Endothelial cell of umbilical vein (primary cell): ENCODE results near the gene RTL3. TPM values are rescaled to one million over a fixed set of nuclear protein-coding genes. Genes with fewer than 3 reads are reported as not detected.

ENCODE experiments used
- BruUV-seq: library from RNA; stranded (reverse); fragments of 400-500 nt; replicated peaks from 2 replicates; lab custom pipeline; 2021; lab: Mats Ljungman, UMichigan
- CTCF ChIA-PET: fragments of 300-600, 350-600 bp; sonication (Branson Sonifier 250); formaldehyde crosslinking; loops from one replicate; lab custom pipeline; 2021; ENCODE audit warnings: antibody characterized with exemption, inconsistent platforms; lab: Charles Lee
- POLR2A ChIA-PET: fragments of 300-600, 350-600 bp; sonication (Branson Sonifier 250); formaldehyde crosslinking; loops from one replicate; lab custom pipeline; 2021; ENCODE audit warnings: antibody characterized with exemption, inconsistent platforms; lab: Charles Lee
- DNase-seq: peaks from one replicate; pipeline ENCODE4 v3.0.0-alpha.2; 2011; ENCODE audit warnings: low read depth, low spot score
- FAIRE-seq: peaks from 2 replicates; lab custom pipeline; 2011; peaks lifted over from hg19 to GRCh38; lab: Jason Lieb, UNC
- H2AFZ ChIP-seq: 2 replicates; pipeline ENCODE4 v1.6.0; 2012; ENCODE audit warnings: low read depth, low read length, control low read depth, inconsistent platforms
- H3K27ac ChIP-seq: 2 replicates; pipeline ENCODE4 v1.5.1; 2011; ENCODE audit warnings: low read depth, mild to moderate bottlenecking, control low read depth, low read length, moderate library complexity; ENCODE audit not compliant: insufficient read depth
- H3K27me3 ChIP-seq, 2 experiments: 2 replicates each; pipeline versions ENCODE4 v1.6.0 to v1.6.1; 2011; ENCODE audit warnings: low read length in 2 of 2, mixed read lengths in 1 of 2; ENCODE audit not compliant: control insufficient read depth in 2 of 2, insufficient read depth in 2 of 2
- H3K36me3 ChIP-seq, 2 experiments: 2 replicates in 1 of 2; 3 replicates in 1 of 2; pipeline ENCODE4 v1.5.1; 2011; ENCODE audit warnings: low read length in 2 of 2, mild to moderate bottlenecking in 1 of 2, moderate library complexity in 1 of 2; ENCODE audit not compliant: control insufficient read depth in 2 of 2, insufficient read depth in 2 of 2; ENCODE audit errors: extremely low read depth in 1 of 2
- H3K4me1 ChIP-seq: 3 replicates; pipeline ENCODE4 v1.5.1; 2011; ENCODE audit warnings: mild to moderate bottlenecking, low read length; ENCODE audit not compliant: control insufficient read depth, insufficient read depth; ENCODE audit errors: extremely low read depth
- H3K4me2 ChIP-seq: 2 replicates; pipeline ENCODE4 v1.6.1; 2011; ENCODE audit warnings: low read length, control low read depth, mixed read lengths; ENCODE audit not compliant: insufficient read depth
- H3K4me3 ChIP-seq, 3 experiments: fragments of 200-600 bp in 1 of 3; sonication (generic), shearing (Covaris generic) in 1 of 3; replicated peaks in 1 of 3; 2 replicates each; pipeline ENCODE4 v1.5.1; 2011 to 2016; ENCODE audit warnings: control low read depth in 3 of 3, low read length in 3 of 3, mild to moderate bottlenecking in 2 of 3, inconsistent platforms in 1 of 3, low read depth in 1 of 3, moderate library complexity in 1 of 3; ENCODE audit not compliant: insufficient read depth in 1 of 3
- H3K79me2 ChIP-seq: 2 replicates; pipeline ENCODE4 v1.6.0; 2012; ENCODE audit warnings: low read length, inconsistent platforms; ENCODE audit not compliant: control insufficient read depth, insufficient read depth
- H3K9ac ChIP-seq: replicated peaks from 2 replicates; pipeline ENCODE3; 2011; ENCODE audit warnings: low read length, control low read depth; ENCODE audit not compliant: insufficient read depth; ENCODE audit errors: extremely low read depth
- H3K9me1 ChIP-seq: replicated peaks from 3 replicates; pipeline ENCODE4 v1.6.0; 2011; ENCODE audit warnings: mild to moderate bottlenecking, low read length; ENCODE audit not compliant: control insufficient read depth, insufficient read depth; ENCODE audit errors: extremely low read depth
- H3K9me3 ChIP-seq: replicated peaks from 2 replicates; pipeline ENCODE4 v1.5.1; 2012; ENCODE audit warnings: low read length, inconsistent platforms; ENCODE audit not compliant: control insufficient read depth, insufficient read depth
- H4K20me1 ChIP-seq: replicated peaks from 2 replicates; pipeline ENCODE3; 2011; ENCODE audit warnings: mild to moderate bottlenecking, low read length; ENCODE audit not compliant: control insufficient read depth, insufficient read depth; ENCODE audit errors: extremely low read depth
- EZH2 ChIP-seq: IDR thresholded peaks from 2 replicates; pipeline ENCODE4 v1.6.1; 2012; ENCODE audit warnings: borderline replicate concordance, low read depth, mild to moderate bottlenecking, moderate library complexity, low read length, inconsistent platforms; ENCODE audit not compliant: severe bottlenecking
- FOS ChIP-seq: IDR thresholded peaks from 2 replicates; pipeline ENCODE4 v1.6.1; 2011; ENCODE audit warnings: mild to moderate bottlenecking, low read length, moderate library complexity, borderline replicate concordance; ENCODE audit not compliant: insufficient read depth
- GATA2 ChIP-seq: IDR thresholded peaks from 2 replicates; pipeline ENCODE4 v1.7.0; 2011; ENCODE audit warnings: low read depth, mild to moderate bottlenecking, moderate library complexity, mixed read lengths, low read length; ENCODE audit not compliant: insufficient read length, insufficient read depth
- JUN ChIP-seq: IDR thresholded peaks from 2 replicates; pipeline ENCODE4 v1.6.1; 2011; ENCODE audit warnings: borderline replicate concordance, low read depth; ENCODE audit not compliant: insufficient read length, insufficient read depth
- MYC ChIP-seq: IDR thresholded peaks from one replicate; pipeline ENCODE4 v1.6.1; 2011; ENCODE audit warnings: mild to moderate bottlenecking, low read depth, low read length
- POLR2A ChIP-seq: IDR thresholded peaks from 2 replicates; pipeline ENCODE4 v1.6.1; 2012; ENCODE audit warnings: low read depth, mild to moderate bottlenecking, control low read depth, low read length
- POLR2AphosphoS5 ChIP-seq: IDR thresholded peaks from 2 replicates; pipeline ENCODE4 v1.6.1; 2012; ENCODE audit warnings: low read depth, mild to moderate bottlenecking, control low read depth, low read length, moderate library complexity; ENCODE audit not compliant: insufficient read depth
- dilution Hi-C: fragments of 300-500 bp; cut with MboI; formaldehyde crosslinking; loops from one replicate; pipeline ENCODE4 v1.15.0; 2019; ENCODE audit warnings: low sequenced_read_pairs; ENCODE audit not compliant: extremely low pct_ligation_motif_present
- intact Hi-C: fragments of 100-400 bp; cut with micrococcal nuclease; formaldehyde crosslinking; loops from one replicate; pipeline ENCODE4 v1.10.0; 2022
- polyA plus RNA-seq, 4 experiments: library from polyadenylated mRNA; depleted of rRNA in 3 of 4; stranded (reverse) in 3 of 4; unstranded in 1 of 4; fragments of >200 nt; gene quantifications; 2 replicates each; pipeline versions ENCODE4 v1.2.1 to v1.2.3, GENCODE V29; 2011 to 2012; ENCODE audit warnings: missing spikeins in 1 of 4
- total RNA-seq: library from RNA; stranded (reverse); gene quantifications from 2 replicates; pipeline ENCODE4 v1.2.3, GENCODE V29; 2021
- TF ChIP-seq, protein P1 (sequence below), 2 donors: IDR thresholded peaks; 1 replicate in 1 of 2; 2 replicates in 1 of 2; pipeline ENCODE4 v1.5.1; 2011; ENCODE audit warnings: low read length in 2 of 2, mild to moderate bottlenecking in 2 of 2, moderate library complexity in 2 of 2, control low read depth in 1 of 2, inconsistent platforms in 1 of 2, low read depth in 1 of 2; ENCODE audit not compliant: insufficient read depth in 1 of 2; ENCODE audit errors: extremely low read depth in 1 of 2
- TF ChIP-seq, protein P2 (sequence below): IDR thresholded peaks from 2 replicates; pipeline ENCODE4 v1.6.1; 2011; ENCODE audit not compliant: insufficient read depth, insufficient read length

Gene RTL3
- total and polyA plus RNA-seq, 2 donors (not counting 3 experiments of a cell fraction or from before 2014, with no cell fraction given), result 0.04 TPM; not detected in 1

DNA sequence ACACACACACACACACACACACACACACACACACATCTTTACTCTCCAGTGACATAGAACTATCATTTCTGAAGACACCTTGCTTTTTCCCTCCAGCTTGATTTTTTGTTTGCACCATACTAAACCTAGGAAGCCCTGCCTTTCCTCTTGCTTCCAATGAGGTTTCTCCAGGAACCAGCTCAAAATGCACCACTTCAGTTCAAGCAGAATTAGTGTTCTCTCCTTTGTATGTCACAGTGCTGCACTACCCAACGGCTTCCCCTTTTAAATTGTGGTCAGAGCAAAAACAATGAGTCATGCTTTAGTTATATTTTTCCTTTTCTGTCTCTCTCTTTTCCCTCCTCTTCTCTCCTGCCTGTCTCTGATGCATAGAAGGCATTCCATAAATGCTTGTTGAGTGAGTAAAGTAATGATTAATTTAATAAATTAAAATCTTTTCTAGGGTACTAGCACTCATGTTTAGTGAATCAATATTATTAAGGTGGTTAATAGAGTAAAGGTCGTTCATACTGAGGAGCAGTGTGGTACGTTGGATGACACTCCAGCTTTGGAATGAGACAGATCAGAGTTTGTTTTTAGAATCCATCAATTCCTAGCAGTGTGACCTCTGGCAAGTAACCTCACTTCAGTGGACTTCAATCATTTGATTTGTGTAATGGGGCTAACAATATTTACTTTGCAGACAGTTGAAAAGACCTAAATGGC, 5.9 kb downstream of the RTL3 start:
- Histone ChIP-seq H3K27me3 (no peaks in the 10 kb centered on the region), H3K9me1 (no peaks in the 10 kb centered on the region), H3K79me2 (no peaks in the 10 kb centered on the region), H3K4me2 (peak overlapping the region; percentile 47), H3K9ac (peak overlapping the region; percentile 37), H3K27ac (peak overlapping the region; percentile 77), H2AFZ (peak overlapping the region; percentile 68), H3K4me1 (peaks cover 10% of the 10 kb centered on the region), H3K9me3 (no peaks in the 10 kb centered on the region), H4K20me1 (no peaks in the 10 kb centered on the region), H3K4me3 (peak overlapping the region in 1 of 3 experiments; percentile 28), H3K36me3 (no peaks in the 10 kb centered on the region)
- dilution Hi-C loops (no loop called here), intact Hi-C loops (no loop called here)
- POLR2A ChIA-PET, result interaction anchor here (0.7 kb wide), 1 partner anchor 539 kb away, joined by 4 read pairs; no protein-coding TSS in a partner anchor
- CTCF ChIA-PET, result interaction anchor here (1.5 kb wide), 1 partner anchor 55 kb away, joined by 4 read pairs; no protein-coding TSS in a partner anchor
- DNase-seq, result peak; percentile 77
- BruUV-seq, result no TSS peak
- FAIRE-seq, result peak; percentile 85
- peak; percentile 62 for TF ChIP-seq JUN
- TF ChIP-seq, protein P1, sequence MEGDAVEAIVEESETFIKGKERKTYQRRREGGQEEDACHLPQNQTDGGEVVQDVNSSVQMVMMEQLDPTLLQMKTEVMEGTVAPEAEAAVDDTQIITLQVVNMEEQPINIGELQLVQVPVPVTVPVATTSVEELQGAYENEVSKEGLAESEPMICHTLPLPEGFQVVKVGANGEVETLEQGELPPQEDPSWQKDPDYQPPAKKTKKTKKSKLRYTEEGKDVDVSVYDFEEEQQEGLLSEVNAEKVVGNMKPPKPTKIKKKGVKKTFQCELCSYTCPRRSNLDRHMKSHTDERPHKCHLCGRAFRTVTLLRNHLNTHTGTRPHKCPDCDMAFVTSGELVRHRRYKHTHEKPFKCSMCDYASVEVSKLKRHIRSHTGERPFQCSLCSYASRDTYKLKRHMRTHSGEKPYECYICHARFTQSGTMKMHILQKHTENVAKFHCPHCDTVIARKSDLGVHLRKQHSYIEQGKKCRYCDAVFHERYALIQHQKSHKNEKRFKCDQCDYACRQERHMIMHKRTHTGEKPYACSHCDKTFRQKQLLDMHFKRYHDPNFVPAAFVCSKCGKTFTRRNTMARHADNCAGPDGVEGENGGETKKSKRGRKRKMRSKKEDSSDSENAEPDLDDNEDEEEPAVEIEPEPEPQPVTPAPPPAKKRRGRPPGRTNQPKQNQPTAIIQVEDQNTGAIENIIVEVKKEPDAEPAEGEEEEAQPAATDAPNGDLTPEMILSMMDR (IDR thresholded peaks at IDR 0.05; ENCODE audit: extremely low read depth in 1 of 2, insufficient read depth in 1 of 2, low read depth in 1 of 2, low read length in 2 of 2), result no peak
- peak; percentile 78 for TF ChIP-seq FOS

DNA sequence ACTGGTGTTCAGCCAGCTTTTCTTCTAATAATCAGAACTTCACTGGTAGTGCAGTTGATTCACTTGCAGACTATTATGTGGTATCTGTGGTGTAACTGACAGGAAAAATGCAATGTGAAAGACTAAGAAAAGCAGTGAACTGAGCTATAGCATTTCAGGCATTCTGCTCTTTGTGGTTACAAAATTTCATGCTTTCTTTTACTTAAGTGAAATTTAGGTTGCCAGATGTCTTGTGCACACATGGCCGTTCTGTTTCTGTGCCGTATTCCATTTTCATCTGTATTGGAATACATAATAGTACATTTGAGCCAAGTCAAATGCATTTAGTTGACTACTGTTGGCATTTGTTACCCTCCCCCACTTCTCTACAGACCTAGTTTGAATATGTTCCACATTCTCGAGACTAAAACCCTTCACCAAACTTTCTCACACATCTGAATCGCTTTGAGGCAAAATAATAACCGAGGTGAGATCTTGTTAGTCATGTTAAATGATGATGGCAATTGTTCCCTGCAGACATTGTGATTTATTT, 8.2 kb downstream of the RTL3 start:
- dilution Hi-C loops (no loop called here), intact Hi-C loops (no loop called here)
- no peaks in the 10 kb centered on the region for H3K79me2 ChIP-seq
- H3K9me1 ChIP-seq, result no peaks in the 10 kb centered on the region
- no peak for FAIRE-seq
- no peak overlapping the region for H2AFZ ChIP-seq
- no peak for DNase-seq
- ChIA-PET CTCF (no interaction called here), POLR2A (no interaction called here)
- H3K4me1 ChIP-seq, result peaks cover 10% of the 10 kb centered on the region
- no TSS peak for BruUV-seq
- no peaks in the 10 kb centered on the region for H3K27me3 ChIP-seq
- no peaks in the 10 kb centered on the region for H3K9me3 ChIP-seq
- TF ChIP-seq GATA2 (no peak), JUN (no peak), POLR2AphosphoS5 (no peak), POLR2A (no peak), MYC (no peak), EZH2 (no peak), FOS (no peak)
- TF ChIP-seq, protein P2, sequence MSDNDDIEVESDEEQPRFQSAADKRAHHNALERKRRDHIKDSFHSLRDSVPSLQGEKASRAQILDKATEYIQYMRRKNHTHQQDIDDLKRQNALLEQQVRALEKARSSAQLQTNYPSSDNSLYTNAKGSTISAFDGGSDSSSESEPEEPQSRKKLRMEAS, result no peak
- TF ChIP-seq, protein P1 (IDR thresholded peaks at IDR 0.05; ENCODE audit: extremely low read depth in 1 of 2, insufficient read depth in 1 of 2, low read depth in 1 of 2, low read length in 2 of 2), result no peak
- H3K36me3 ChIP-seq, result no peaks in the 10 kb centered on the region
- H3K4me3 ChIP-seq, result no peak overlapping the region
- H4K20me1 ChIP-seq, result no peaks in the 10 kb centered on the region
- no peak overlapping the region for H3K9ac ChIP-seq
- no peak overlapping the region for H3K27ac ChIP-seq
- H3K4me2 ChIP-seq, result no peak overlapping the region
